Upper lobe of left lung (tissue), 6 donors: ENCODE data around the gene HOXC13. TPM values are rescaled to one million over a fixed set of nuclear protein-coding genes. Genes with fewer than 3 reads are reported as not detected.

Experiments used
- ATAC-seq, 2 donors: fragments of 200-7000 bp; cut with Tn5 transposase; one replicate each; pipeline ENCODE4 v1.9.1; 2022; ENCODE audit warnings: mild to moderate bottlenecking in 2 of 2, moderate library complexity in 2 of 2; ENCODE audit not compliant: low FRiP score in 2 of 2
- DNase-seq, 2 donors: peaks; one replicate each; pipeline ENCODE4 v3.0.0-alpha.2; 2019 to 2020
- H3K27ac ChIP-seq, 4 donors: fragments of 200-600 bp; sonication (generic); one replicate each; pipeline ENCODE4 v1.5.1; 2016 to 2019
- H3K27me3 ChIP-seq, 4 donors: fragments of 200-600 bp; sonication (generic); one replicate each; pipeline ENCODE4 v1.5.1; 2017 to 2019
- H3K36me3 ChIP-seq, 4 donors: fragments of 200-600 bp; sonication (generic); one replicate each; pipeline ENCODE4 v1.5.1; 2016 to 2019
- H3K4me1 ChIP-seq, 4 donors: fragments of 200-600 bp; sonication (generic); one replicate each; pipeline ENCODE4 v1.5.1; 2018 to 2019
- H3K4me3 ChIP-seq, 4 donors: fragments of 200-600 bp; sonication (generic); one replicate each; pipeline ENCODE4 v1.5.1; 2017 to 2019; ENCODE audit warnings: mild to moderate bottlenecking in 2 of 4, moderate library complexity in 1 of 4
- H3K9me3 ChIP-seq, 4 donors: fragments of 200-600 bp; sonication (generic); one replicate each; pipeline ENCODE4 v1.5.1; 2018 to 2019
- CTCF ChIP-seq, 6 experiments: fragments of 450-650 bp in 4 of 6; fragments of 200-600 bp in 2 of 6; sonication (generic) in 2 of 6; IDR thresholded peaks; one replicate each; pipeline ENCODE4 v1.5.1; 2016 to 2019; ENCODE audit warnings: antibody characterized with exemption in 6 of 6
- EP300 ChIP-seq, 4 donors: sonication (generic); formaldehyde crosslinking; IDR thresholded peaks; one replicate each; pipeline ENCODE4 v1.5.1; 2017; ENCODE audit warnings: antibody characterized with exemption in 4 of 4, control low read depth in 2 of 4
- POLR2A ChIP-seq, 4 donors: fragments of 450-650 bp; IDR thresholded peaks; one replicate each; pipeline ENCODE4 v1.5.1; 2016 to 2017; ENCODE audit warnings: antibody characterized with exemption in 4 of 4, mild to moderate bottlenecking in 2 of 4
- POLR2AphosphoS5 ChIP-seq, 2 donors: sonication (generic); formaldehyde crosslinking; IDR thresholded peaks; one replicate each; pipeline ENCODE4 v1.5.1; 2017; ENCODE audit warnings: antibody characterized with exemption in 2 of 2
- WGBS, 2 donors: methylation state at CpG; one replicate each; pipeline ENCODE4 v1.1.5; 2017 to 2018; 5-methylcytosine and 5-hydroxymethylcytosine counted together
- total RNA-seq, 6 donors: library from RNA; depleted of rRNA in 4 of 6; stranded (reverse); fragments of >200 nt in 4 of 6; gene quantifications; one replicate each; pipeline versions ENCODE4 v1.1.0 to v1.2.1, GENCODE V29; 2016 to 2021
- donor health status: DM: no; HTN: no; CAD: no; lungs with moderate emphysema.
- donor health status: DM: no; HTN: yes; CAD: no; lungs with severe emphysema.

The HOXC13 gene
- total RNA-seq, 6 donors from 2014 or later: not detected

- H3K4me1 ChIP-seq: peaks cover 19 to 35% (median 30%) of the 10 kb centered on the region in 4 donors
- 12 to 20% methylated on average over 4 of the region's 4 CpGs for WGBS, 2 donors
- no peaks in the 10 kb centered on the region for H3K9me3 ChIP-seq
- H3K27ac ChIP-seq: no peak overlapping the region
- no peak overlapping the region for H3K4me3 ChIP-seq
- DNase-seq (no peak), ATAC-seq (no peak)
- no peak for TF ChIP-seq POLR2A (IDR thresholded peaks at IDR 0.05)
- no peak for TF ChIP-seq CTCF (IDR thresholded peaks at IDR 0.05)
- TF ChIP-seq EP300 (IDR thresholded peaks at IDR 0.05): no peak
- no peak for TF ChIP-seq POLR2AphosphoS5 (IDR thresholded peaks at IDR 0.05)
- H3K27me3 ChIP-seq: peaks cover 0 to 91% (median 52%) of the 10 kb centered on the region in 4 donors
- H3K36me3 ChIP-seq: no peaks in the 10 kb centered on the region
Observed at GRCh38 chr12:53987787-53988230, 49.2 kb downstream of the HOXC13 start.

- Histone ChIP-seq H3K36me3 (no peaks in the 10 kb centered on the region), H3K27ac (no peak overlapping the region), H3K4me3 (no peak overlapping the region), H3K27me3 (peaks cover 0 to 90% (median 51%) of the 10 kb centered on the region in 4 donors), H3K4me1 (peaks cover 19 to 29% (median 28%) of the 10 kb centered on the region in 4 donors), H3K9me3 (no peaks in the 10 kb centered on the region)
- 3 to 7% methylated on average over 5 of the region's 5 CpGs for WGBS, 2 donors
- no peak for TF ChIP-seq POLR2AphosphoS5 (IDR thresholded peaks at IDR 0.05)
- TF ChIP-seq POLR2A (IDR thresholded peaks at IDR 0.05): no peak
- DNase-seq (no peak), ATAC-seq (no peak)
Observed at GRCh38 chr12:53988541-53989226, 50.1 kb downstream of the HOXC13 start.

- no peaks in the 10 kb centered on the region for H3K36me3 ChIP-seq
- 5% methylated on average over 28 of the region's 28 CpGs for WGBS, 2 donors
- no peak for ATAC-seq
- peaks cover 21 to 29% (median 26%) of the 10 kb centered on the region in 4 donors for H3K4me1 ChIP-seq
- no peaks in the 10 kb centered on the region for H3K9me3 ChIP-seq
- TF ChIP-seq POLR2AphosphoS5 (IDR thresholded peaks at IDR 0.05) (no peak), CTCF (IDR thresholded peaks at IDR 0.05) (peak in 1 of 6 experiments; percentile 21)
- no peak overlapping the region for H3K27ac ChIP-seq
- no peak for DNase-seq
- peaks cover 0 to 91% (median 50%) of the 10 kb centered on the region in 4 donors for H3K27me3 ChIP-seq
- H3K4me3 ChIP-seq: no peak overlapping the region
Observed at GRCh38 chr12:53989227-53990113, 50.8 kb downstream of the HOXC13 start.

- Histone ChIP-seq H3K27ac (no peak overlapping the region), H3K4me3 (no peak overlapping the region), H3K9me3 (no peaks in the 10 kb centered on the region), H3K27me3 (peaks cover 0 to 93% (median 52%) of the 10 kb centered on the region in 4 donors), H3K4me1 (peaks cover 24 to 31% (median 28%) of the 10 kb centered on the region in 4 donors), H3K36me3 (no peaks in the 10 kb centered on the region)
- DNase-seq (no peak), ATAC-seq (no peak)
- WGBS, 2 donors: 8 to 9% methylated on average over 13 to 26 of the region's 27 CpGs
- TF ChIP-seq EP300 (IDR thresholded peaks at IDR 0.05) (no peak), POLR2AphosphoS5 (IDR thresholded peaks at IDR 0.05) (no peak), POLR2A (IDR thresholded peaks at IDR 0.05) (no peak), CTCF (IDR thresholded peaks at IDR 0.05) (no peak)
Observed at GRCh38 chr12:53990311-53991076, 51.9 kb downstream of the HOXC13 start.

GRCh38 chr12:53991077-53991460, 52.4 kb downstream of the HOXC13 start:
- Histone ChIP-seq H3K27ac (no peak overlapping the region), H3K9me3 (no peaks in the 10 kb centered on the region), H3K4me1 (peaks cover 22 to 31% (median 27%) of the 10 kb centered on the region in 4 donors), H3K27me3 (peaks cover 0 to 89% (median 50%) of the 10 kb centered on the region in 4 donors), H3K36me3 (no peaks in the 10 kb centered on the region), H3K4me3 (no peak overlapping the region)
- ATAC-seq (no peak), DNase-seq (no peak)
- TF ChIP-seq CTCF (IDR thresholded peaks at IDR 0.05): no peak
- no peak for TF ChIP-seq POLR2AphosphoS5 (IDR thresholded peaks at IDR 0.05)
- no peak for TF ChIP-seq POLR2A (IDR thresholded peaks at IDR 0.05)
- TF ChIP-seq EP300 (IDR thresholded peaks at IDR 0.05): no peak
- 1 to 2% methylated on average over 8 of the region's 8 CpGs for WGBS, 2 donors
